Fibroblast of mammary gland (primary cell): Measurements from ENCODE around the gene MED23.

Source experiments
- DNase-seq: peaks from one replicate; pipeline ENCODE4 v3.0.0-alpha.2; 2010; ENCODE audit warnings: low read depth
- H3K4me3 ChIP-seq: 2 replicates; pipeline ENCODE4 v1.5.1; 2011; ENCODE audit warnings: low read depth, mild to moderate bottlenecking, low read length, moderate library complexity; ENCODE audit not compliant: control insufficient read depth
- TF ChIP-seq, protein P1 (sequence below): conservative IDR thresholded peaks from 2 replicates; pipeline ENCODE4 v1.5.1; 2011; ENCODE audit warnings: low read depth, low read length, inconsistent platforms; ENCODE audit not compliant: control insufficient read depth, insufficient read depth

The MED23 gene

GRCh38 chr6:131613296-131613925 is 14.6 kb downstream of the MED23 start:
- no peak overlapping the region for H3K4me3 ChIP-seq
- DNase-seq: no peak
- TF ChIP-seq, protein P1, sequence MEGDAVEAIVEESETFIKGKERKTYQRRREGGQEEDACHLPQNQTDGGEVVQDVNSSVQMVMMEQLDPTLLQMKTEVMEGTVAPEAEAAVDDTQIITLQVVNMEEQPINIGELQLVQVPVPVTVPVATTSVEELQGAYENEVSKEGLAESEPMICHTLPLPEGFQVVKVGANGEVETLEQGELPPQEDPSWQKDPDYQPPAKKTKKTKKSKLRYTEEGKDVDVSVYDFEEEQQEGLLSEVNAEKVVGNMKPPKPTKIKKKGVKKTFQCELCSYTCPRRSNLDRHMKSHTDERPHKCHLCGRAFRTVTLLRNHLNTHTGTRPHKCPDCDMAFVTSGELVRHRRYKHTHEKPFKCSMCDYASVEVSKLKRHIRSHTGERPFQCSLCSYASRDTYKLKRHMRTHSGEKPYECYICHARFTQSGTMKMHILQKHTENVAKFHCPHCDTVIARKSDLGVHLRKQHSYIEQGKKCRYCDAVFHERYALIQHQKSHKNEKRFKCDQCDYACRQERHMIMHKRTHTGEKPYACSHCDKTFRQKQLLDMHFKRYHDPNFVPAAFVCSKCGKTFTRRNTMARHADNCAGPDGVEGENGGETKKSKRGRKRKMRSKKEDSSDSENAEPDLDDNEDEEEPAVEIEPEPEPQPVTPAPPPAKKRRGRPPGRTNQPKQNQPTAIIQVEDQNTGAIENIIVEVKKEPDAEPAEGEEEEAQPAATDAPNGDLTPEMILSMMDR: no peak

- peak; percentile 92 for DNase-seq
- H3K4me3 ChIP-seq: no peak overlapping the region
- TF ChIP-seq, protein P1: no peak
These were observed 25.2 kb downstream of the MED23 start for GRCh38 chr6:131602781-131603312.

DNA sequence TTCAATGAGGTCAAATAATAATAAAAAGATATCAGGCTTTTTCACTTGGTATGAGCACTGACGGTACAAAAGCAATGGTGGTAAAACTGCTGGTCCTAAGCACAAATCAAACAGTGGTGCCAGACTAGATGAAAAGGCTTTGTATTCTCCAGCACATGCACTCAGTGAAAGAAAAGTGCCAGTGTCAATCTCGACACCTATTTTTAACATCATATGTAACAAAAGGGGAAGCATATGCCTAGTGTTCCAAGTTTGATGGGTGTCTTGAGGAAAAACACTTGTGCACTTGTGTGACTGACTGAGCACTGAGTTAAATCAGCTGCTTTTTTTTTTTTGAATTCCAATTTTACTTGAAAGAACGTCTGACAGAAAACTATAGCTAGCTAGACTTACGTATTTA is 27.3 kb downstream of the MED23 start:
- no peak overlapping the region for H3K4me3 ChIP-seq
- DNase-seq: no peak
- TF ChIP-seq, protein P1: no peak

DNA sequence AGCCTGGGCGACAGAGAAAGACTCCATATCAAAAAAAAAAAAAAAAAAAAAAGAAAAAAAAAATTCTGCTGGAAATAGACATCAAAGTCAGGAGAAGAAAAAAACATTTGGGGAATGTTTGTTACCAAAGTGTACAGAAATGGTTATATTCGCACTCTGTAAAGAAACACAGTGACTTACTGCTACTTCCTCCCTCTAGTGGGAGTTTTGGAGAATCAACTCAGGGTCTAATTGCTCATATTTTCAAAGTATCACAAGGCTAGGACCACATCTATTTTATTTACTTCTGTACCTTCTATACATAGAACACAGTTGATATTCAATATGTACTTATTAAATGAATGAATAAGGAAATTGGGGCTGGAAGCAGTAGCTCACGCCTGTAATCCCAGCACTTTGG is 30.6 kb downstream of the MED23 start:
- TF ChIP-seq, protein P1: peak; percentile 24
- peak; percentile 5 for DNase-seq
- no peak overlapping the region for H3K4me3 ChIP-seq

DNA sequence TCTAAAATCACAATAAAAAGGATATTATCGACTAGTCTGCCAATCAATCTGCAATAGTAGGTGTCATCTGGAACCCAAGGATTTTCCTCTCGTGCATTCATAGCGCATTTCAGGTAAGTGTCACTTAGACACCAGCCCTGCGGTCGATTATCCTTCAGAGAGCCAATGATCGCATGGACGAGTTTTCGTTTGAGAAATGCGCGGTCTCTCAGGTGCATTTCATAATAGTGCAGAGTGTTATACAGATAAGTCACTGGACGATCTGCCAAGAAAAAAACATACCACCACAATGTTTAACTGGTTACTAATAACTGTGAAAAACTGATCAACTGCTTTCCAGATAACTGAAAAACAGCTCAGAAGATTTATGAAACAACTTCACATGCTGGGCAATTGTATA is 34.0 kb downstream of the MED23 start:
- DNase-seq: no peak
- no peak overlapping the region for H3K4me3 ChIP-seq
- TF ChIP-seq, protein P1: no peak

GRCh38 chr6:131592935-131593334 is 35.1 kb downstream of the MED23 start:
- no peak for DNase-seq
- no peak overlapping the region for H3K4me3 ChIP-seq
- TF ChIP-seq, protein P1: no peak

DNA sequence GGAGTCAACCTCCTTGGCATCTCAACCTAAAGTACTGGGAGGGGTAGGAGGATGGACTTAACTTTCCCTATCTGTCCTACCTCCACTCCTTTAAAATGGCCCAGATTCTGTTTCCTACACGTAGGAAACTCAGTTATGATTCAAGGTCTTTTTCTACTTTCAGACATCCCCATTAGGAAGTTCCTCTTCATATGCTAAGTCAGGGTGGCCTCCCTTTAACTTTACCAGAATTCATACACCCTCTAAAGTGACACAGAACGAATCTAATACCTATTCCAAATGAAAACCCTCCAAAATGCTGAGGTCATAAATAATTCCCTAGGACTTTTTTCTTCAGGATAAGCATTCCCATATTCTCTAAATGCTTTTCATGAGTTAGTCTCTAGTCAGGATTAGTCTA is 39.4 kb downstream of the MED23 start:
- TF ChIP-seq, protein P1: no peak
- no peak overlapping the region for H3K4me3 ChIP-seq
- DNase-seq: no peak
